ENCODE results near the gene KXD1. TPM values are rescaled to one million over a fixed set of nuclear protein-coding genes. Genes with fewer than 3 reads are reported as not detected.
"Not testable (repeated sequence)": the region's sequence is repeated elsewhere in the genome, so short reads cannot be mapped to it uniquely, and the experiment has no call there.

Gene KXD1
- total and polyA plus RNA-seq, 4 donors = 28.0 to 76.0 (median 60.7) TPM

DNA sequence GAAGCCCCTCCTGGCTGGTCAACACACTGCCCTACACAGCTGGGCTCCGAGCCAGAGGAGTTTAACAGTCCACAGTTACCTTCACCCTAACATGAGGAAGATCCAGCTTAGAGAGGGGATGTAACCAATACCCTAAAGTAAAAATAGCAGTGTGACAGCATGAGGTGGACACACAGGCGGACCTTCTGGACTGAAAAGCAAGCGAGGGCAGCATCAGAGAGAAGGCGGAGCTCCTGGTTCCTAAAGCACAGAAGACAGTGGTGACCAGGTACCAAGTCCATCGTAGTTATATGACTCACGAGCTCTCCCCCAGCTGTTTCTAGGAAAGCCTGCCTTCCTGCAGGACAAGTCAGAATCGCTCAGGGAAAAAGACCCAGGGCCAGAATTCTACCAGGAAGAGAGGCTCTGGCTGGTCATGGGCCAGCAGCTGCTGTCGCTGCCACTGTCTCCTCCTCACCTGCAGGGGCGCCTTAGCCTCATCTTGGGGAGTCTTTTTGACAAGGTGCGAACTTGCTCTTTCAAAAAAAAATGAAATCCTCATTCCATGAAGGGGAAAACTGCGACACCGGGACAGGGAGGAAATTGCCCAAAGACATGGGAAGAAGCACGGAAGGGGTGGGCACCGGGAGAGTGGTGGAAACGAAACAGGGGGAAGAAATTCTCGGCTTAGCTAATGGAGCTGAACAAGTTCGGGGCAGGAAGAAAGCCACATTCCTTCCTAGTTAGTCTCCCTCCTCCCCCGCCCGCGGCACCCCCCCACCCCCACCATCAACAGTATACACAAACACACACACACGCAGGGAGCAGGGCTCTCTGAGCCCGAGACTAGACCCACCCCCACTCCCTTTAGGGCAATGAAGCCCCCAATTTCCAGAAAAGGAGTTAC is 37.5 kb upstream of the KXD1 start:
- H3K4me3 ChIP-seq (ENCODE audit: low read depth, low read length) = peak overlapping the region; percentile 88
- no peaks in the 10 kb centered on the region for H3K27me3 ChIP-seq (ENCODE audit: control insufficient read depth, insufficient read depth, low read length)
- H3K9me3 ChIP-seq (ENCODE audit: control insufficient read depth, insufficient read depth, low read length) = no peaks in the 10 kb centered on the region
- peaks cover 38% of the 10 kb centered on the region for H3K4me1 ChIP-seq (ENCODE audit: control insufficient read depth, insufficient read depth, low read length)
- peak in 2 of 6 donors; percentile 71 to 81 for DNase-seq (ENCODE audit: low read depth in 4 of 6, low spot score in 6 of 6)
- H3K27ac ChIP-seq (ENCODE audit: low read depth, low read length) = peak overlapping the region; percentile 96
- WGBS (ENCODE audit: insufficient coverage) = 15% methylated on average over 12 of the region's 22 CpGs
- H3K36me3 ChIP-seq (ENCODE audit: control insufficient read depth, insufficient read depth, low read length) = no peaks in the 10 kb centered on the region

DNA sequence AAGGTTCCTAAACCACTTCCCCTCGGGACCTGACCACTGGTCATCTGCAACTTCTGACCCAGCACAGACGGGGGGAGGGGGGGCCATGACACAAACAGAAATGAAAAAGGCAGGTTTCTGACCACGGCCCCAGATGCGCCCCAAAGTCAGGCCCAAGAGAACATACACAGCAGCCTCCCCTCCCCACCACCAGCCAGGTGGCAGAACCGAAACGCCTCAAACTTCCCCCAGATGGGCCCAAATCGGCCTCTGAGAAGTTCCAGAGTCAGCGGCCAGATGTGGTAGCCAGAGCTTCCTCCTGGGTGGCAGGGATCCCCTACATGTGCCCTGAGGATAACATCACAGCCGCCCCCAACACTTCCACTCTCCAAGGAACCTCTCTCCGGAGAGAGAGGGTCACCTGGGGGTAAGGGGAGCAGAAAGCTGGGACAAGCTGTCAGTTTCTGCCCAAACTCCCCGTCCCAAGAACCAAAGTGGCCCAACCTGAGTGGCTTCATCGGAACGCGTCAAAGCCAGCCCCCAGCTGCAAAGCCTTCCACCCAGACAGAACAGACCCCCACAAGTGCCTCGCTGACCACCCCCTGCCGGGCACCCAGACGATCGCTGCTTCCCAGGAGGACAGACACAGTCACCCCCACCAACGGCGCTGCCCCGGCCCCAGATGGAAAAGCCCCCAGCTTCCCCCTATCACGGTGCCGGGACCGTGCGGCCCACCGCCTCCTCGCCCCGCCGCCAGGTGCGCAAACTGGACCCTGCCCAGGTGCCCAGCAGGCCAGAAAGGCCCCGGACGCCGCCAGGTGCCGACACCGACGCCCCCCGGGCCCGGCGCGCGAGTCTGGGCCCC is 36.6 kb upstream of the KXD1 start:
- Histone ChIP-seq H3K4me1 (ENCODE audit: control insufficient read depth, insufficient read depth, low read length) (peaks cover 30% of the 10 kb centered on the region), H3K36me3 (ENCODE audit: control insufficient read depth, insufficient read depth, low read length) (no peaks in the 10 kb centered on the region), H3K27ac (ENCODE audit: low read depth, low read length) (peak overlapping the region; percentile 96), H3K4me3 (ENCODE audit: low read depth, low read length) (peak overlapping the region; percentile 88), H3K9me3 (ENCODE audit: control insufficient read depth, insufficient read depth, low read length) (no peaks in the 10 kb centered on the region), H3K27me3 (ENCODE audit: control insufficient read depth, insufficient read depth, low read length) (no peaks in the 10 kb centered on the region)
- peak in 1 of 6 donors; percentile 31 for DNase-seq (ENCODE audit: low read depth in 4 of 6, low spot score in 6 of 6)
- WGBS (ENCODE audit: insufficient coverage) = under 1% methylated on average over 37 of the region's 41 CpGs

DNA sequence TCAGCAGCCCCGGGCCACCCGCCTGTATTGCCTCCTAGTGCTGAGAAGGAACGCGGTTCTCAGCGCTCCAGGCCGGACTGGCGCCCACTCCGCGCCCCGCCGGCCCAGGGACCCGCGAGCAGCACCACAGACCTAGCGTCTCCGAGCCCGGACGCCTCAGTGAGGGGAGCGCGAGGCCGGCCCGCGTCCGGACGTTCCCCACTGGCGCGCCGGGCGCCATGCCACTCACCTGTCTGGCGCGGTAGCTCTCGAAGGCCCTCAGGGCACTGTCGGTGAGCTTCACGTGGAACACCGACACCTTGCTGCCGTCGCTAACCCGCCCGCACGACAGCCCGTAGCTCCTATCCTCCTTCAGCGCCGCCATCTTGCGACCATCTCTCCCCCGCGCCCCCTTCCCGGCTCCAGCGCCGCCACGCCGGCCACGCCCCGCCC is 36.0 kb upstream of the KXD1 start, which contains the start of gene ELL:
Gene ELL (minus strand): TSS at position 379 of the 432 bp plus-strand sequence. CDS start 15 bp downstream, at position 364.
- H3K27ac ChIP-seq (ENCODE audit: low read depth, low read length) = peak within 1 kb of the TSS; percentile 96
- no peak for DNase-seq (ENCODE audit: low read depth in 4 of 6, low spot score in 6 of 6)

DNA sequence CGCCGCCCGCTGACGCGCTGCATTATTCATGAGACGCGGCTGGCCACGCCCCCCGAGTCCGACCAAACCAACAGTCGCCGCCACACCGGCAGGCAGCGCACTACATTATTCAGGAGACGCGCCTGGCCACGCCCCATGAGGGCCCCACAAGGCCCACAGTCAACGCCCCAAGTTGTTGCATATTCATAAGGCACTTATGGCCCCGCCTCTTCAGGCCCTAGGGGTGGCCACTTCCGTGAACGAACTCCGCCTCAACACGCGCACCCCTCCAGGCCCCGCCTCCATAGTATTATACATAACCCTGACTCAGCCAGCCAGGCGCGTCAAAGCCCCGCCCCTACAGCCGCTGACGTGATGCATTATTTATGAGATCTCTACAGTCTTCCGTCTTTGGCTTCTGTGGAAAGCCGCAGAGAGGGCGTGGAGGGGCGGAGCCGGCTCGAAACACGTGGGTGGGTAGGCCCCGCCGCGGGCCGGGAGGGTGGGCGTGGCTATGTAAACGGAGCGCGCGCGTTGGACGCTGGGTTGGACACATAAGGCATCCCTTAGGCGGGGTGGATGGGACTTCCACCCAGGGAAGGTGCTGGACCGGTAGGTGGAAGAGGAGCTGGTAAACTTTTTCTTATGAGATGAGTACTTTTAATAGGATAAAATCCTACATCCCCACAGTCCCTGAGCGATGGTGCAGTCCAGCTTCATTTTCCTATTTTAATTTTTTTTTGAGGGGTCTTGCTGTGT is 35.4 kb upstream of the KXD1 start:
- Histone ChIP-seq H3K27me3 (ENCODE audit: control insufficient read depth, insufficient read depth, low read length) (no peaks in the 10 kb centered on the region), H3K4me3 (ENCODE audit: low read depth, low read length) (peak overlapping the region; percentile 88), H3K36me3 (ENCODE audit: control insufficient read depth, insufficient read depth, low read length) (no peaks in the 10 kb centered on the region), H3K4me1 (ENCODE audit: control insufficient read depth, insufficient read depth, low read length) (peaks cover 28% of the 10 kb centered on the region), H3K27ac (ENCODE audit: low read depth, low read length) (peak overlapping the region; percentile 96), H3K9me3 (ENCODE audit: control insufficient read depth, insufficient read depth, low read length) (no peaks in the 10 kb centered on the region)
- 0% methylated on average over 41 of the region's 51 CpGs for WGBS (ENCODE audit: insufficient coverage)
- DNase-seq (ENCODE audit: low read depth in 4 of 6, low spot score in 6 of 6) = peak; percentile 97 to 100 (median 99)

More for the DNA sequence above, 36.0 kb upstream of the KXD1 start, which contains the start of gene ELL:
- H3K4me1 ChIP-seq (ENCODE audit: control insufficient read depth, insufficient read depth, low read length) = peaks cover 28% of the 10 kb centered on the region
- H3K9me3 ChIP-seq (ENCODE audit: control insufficient read depth, insufficient read depth, low read length) = no peaks in the 10 kb centered on the region
- peak within 1 kb of the TSS; percentile 88 for H3K4me3 ChIP-seq (ENCODE audit: low read depth, low read length)
- no peaks in the 10 kb centered on the region for H3K27me3 ChIP-seq (ENCODE audit: control insufficient read depth, insufficient read depth, low read length)
- H3K36me3 ChIP-seq (ENCODE audit: control insufficient read depth, insufficient read depth, low read length) = no peaks in the 10 kb centered on the region
- 0% methylated on average over 52 of the region's 52 CpGs for WGBS (ENCODE audit: insufficient coverage)

DNA sequence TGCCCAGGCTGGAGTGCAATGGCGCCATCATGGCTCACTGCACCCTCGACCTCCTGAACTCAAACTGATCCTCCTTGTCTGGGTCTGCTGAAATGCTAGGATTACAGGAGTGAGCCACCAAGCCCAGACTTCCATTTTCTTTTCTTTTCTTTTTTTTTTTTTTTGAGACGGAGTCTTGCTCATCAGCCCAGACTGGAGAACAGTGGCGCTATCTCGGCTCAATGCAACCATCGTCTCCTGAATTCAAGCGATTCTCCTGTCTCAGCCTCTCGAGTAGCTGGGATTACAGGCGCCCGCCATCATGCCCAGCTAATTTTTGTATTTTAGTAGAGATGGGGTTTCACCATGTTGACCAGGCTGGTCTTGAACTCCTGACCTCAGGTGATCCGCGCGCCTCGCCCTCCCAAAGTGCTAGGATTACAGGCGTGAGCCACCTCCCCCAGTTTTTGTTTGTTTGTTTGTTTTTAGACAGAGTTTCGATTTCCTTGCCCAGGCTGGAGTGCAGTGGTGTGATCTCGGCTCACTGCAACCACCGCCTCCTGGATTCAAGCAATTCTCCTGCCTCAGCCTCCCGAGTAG is 34.7 kb upstream of the KXD1 start:
- not testable (repeated sequence) for H3K36me3 ChIP-seq (ENCODE audit: control insufficient read depth, insufficient read depth, low read length); H3K9me3 ChIP-seq (ENCODE audit: control insufficient read depth, insufficient read depth, low read length); DNase-seq (ENCODE audit: low read depth in 4 of 6, low spot score in 6 of 6); H3K27me3 ChIP-seq (ENCODE audit: control insufficient read depth, insufficient read depth, low read length)
- Histone ChIP-seq H3K4me3 (ENCODE audit: low read depth, low read length) (peak overlapping the region; percentile 88), H3K4me1 (ENCODE audit: control insufficient read depth, insufficient read depth, low read length) (peaks cover 28% of the 10 kb centered on the region), H3K27ac (ENCODE audit: low read depth, low read length) (peak overlapping the region; percentile 96)
- WGBS (ENCODE audit: insufficient coverage) = 75% methylated on average over 15 of the region's 19 CpGs

DNA sequence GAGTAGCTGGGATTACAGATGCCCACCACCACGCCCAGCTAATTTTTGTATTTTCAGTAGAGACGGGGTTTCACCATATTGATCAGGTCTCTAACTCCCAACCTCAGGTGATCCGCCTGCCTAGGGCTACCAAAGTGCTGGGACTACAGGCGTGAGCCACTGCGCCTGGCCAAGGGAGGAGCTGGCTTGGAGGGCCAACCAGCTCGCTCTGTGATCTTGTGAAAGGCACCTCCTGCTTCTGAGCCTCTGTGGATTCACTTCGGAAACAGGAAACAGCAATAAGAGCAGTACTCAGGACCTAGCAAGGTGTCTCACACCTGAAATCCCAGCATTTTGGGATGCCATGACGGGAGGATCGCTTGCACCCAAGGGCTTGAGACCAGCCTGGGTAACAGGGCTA is 33.8 kb upstream of the KXD1 start:
- Histone ChIP-seq H3K4me1 (ENCODE audit: control insufficient read depth, insufficient read depth, low read length) (peaks cover 28% of the 10 kb centered on the region), H3K36me3 (ENCODE audit: control insufficient read depth, insufficient read depth, low read length) (peaks cover 2% of the 10 kb centered on the region), H3K27ac (ENCODE audit: low read depth, low read length) (no peak overlapping the region), H3K27me3 (ENCODE audit: control insufficient read depth, insufficient read depth, low read length) (no peaks in the 10 kb centered on the region), H3K9me3 (ENCODE audit: control insufficient read depth, insufficient read depth, low read length) (no peaks in the 10 kb centered on the region), H3K4me3 (ENCODE audit: low read depth, low read length) (no peak overlapping the region)
- WGBS (ENCODE audit: insufficient coverage) = 79% methylated on average over 9 of the region's 9 CpGs
- DNase-seq (ENCODE audit: low read depth in 4 of 6, low spot score in 6 of 6) = no peak

DNA sequence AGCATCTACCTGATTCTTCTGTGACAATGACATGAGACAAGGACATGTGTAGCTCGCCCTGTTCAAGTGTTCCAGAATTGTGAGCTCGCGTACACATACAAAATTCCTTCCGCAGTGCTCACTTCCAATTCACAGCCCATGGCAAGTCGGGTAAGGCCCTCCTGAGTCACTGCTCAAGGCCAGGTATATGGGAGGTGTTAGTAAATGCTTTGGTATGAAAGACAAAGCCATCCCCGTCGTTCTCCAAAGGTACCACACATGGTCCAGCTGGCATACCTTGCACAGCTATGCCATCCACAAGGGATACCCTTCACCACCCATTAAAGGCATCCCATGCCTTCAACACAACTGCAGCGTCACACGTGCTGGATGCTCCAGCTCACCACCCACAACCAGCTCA is 31.4 kb upstream of the KXD1 start:
- no peaks in the 10 kb centered on the region for H3K9me3 ChIP-seq (ENCODE audit: control insufficient read depth, insufficient read depth, low read length)
- WGBS (ENCODE audit: insufficient coverage) = 80% methylated on average over 3 of the region's 9 CpGs
- peaks cover 11% of the 10 kb centered on the region for H3K36me3 ChIP-seq (ENCODE audit: control insufficient read depth, insufficient read depth, low read length)
- no peak overlapping the region for H3K27ac ChIP-seq (ENCODE audit: low read depth, low read length)
- no peak for DNase-seq (ENCODE audit: low read depth in 4 of 6, low spot score in 6 of 6)
- H3K4me3 ChIP-seq (ENCODE audit: low read depth, low read length) = no peak overlapping the region
- no peaks in the 10 kb centered on the region for H3K27me3 ChIP-seq (ENCODE audit: control insufficient read depth, insufficient read depth, low read length)
- H3K4me1 ChIP-seq (ENCODE audit: control insufficient read depth, insufficient read depth, low read length) = peaks cover 9% of the 10 kb centered on the region

DNA sequence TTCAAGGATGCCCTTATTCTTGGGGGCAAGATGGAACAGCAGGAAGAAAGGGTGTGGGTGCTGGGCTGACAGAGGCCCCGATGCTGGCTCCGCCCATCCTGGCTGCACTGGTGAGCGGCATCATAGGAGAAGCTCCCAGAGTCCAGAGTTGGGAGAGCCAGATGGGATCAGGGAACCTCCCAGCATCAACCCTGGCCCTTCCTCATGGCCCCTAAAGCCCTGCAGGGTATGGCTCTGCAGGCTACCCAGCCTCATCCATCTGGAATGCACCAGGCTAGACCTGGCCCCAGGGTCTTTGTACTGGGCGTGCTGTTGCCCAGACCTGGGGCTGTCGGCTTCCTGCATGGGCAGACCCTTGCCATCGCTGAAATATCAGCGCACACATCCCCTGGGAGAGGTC is 27.9 kb upstream of the KXD1 start:
- Histone ChIP-seq H3K36me3 (ENCODE audit: control insufficient read depth, insufficient read depth, low read length) (peaks cover 35% of the 10 kb centered on the region), H3K27ac (ENCODE audit: low read depth, low read length) (no peak overlapping the region), H3K27me3 (ENCODE audit: control insufficient read depth, insufficient read depth, low read length) (no peaks in the 10 kb centered on the region), H3K4me3 (ENCODE audit: low read depth, low read length) (no peak overlapping the region), H3K4me1 (ENCODE audit: control insufficient read depth, insufficient read depth, low read length) (no peaks in the 10 kb centered on the region), H3K9me3 (ENCODE audit: control insufficient read depth, insufficient read depth, low read length) (no peaks in the 10 kb centered on the region)
- WGBS (ENCODE audit: insufficient coverage) = 75% methylated on average over 7 of the region's 7 CpGs
- DNase-seq (ENCODE audit: low read depth in 4 of 6, low spot score in 6 of 6) = no peak

DNA sequence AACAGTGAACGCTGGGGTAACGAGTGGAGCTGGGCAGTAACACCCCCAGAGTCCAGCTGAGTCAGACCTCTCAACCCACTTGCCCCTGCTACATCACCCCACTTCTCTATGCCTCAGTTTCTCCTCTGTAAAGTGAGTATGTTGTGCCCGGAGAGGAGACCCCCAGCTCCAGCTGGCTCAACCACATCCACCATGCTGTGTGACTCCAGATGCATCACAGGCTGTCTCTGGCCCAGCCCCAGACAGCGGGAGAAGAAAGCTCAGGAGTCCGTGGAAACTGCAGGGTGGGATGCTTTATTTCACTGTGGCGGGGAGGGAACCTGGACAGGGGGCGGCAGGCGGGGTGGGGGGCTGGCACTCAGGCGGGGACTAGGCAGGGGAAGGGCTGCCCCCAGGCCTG is 26.2 kb upstream of the KXD1 start:
- no peaks in the 10 kb centered on the region for H3K4me1 ChIP-seq (ENCODE audit: control insufficient read depth, insufficient read depth, low read length)
- WGBS (ENCODE audit: insufficient coverage) = 100% methylated on average over 4 of the region's 9 CpGs
- H3K4me3 ChIP-seq (ENCODE audit: low read depth, low read length) = no peak overlapping the region
- DNase-seq (ENCODE audit: low read depth in 4 of 6, low spot score in 6 of 6) = no peak
- H3K36me3 ChIP-seq (ENCODE audit: control insufficient read depth, insufficient read depth, low read length) = peaks cover 51% of the 10 kb centered on the region
- no peaks in the 10 kb centered on the region for H3K27me3 ChIP-seq (ENCODE audit: control insufficient read depth, insufficient read depth, low read length)
- no peaks in the 10 kb centered on the region for H3K9me3 ChIP-seq (ENCODE audit: control insufficient read depth, insufficient read depth, low read length)
- H3K27ac ChIP-seq (ENCODE audit: low read depth, low read length) = no peak overlapping the region
